Cardiac septum (tissue), 1 donor: ENCODE results near the gene FEZF2. TPM values are rescaled to one million over a fixed set of nuclear protein-coding genes. Genes with fewer than 3 reads are reported as not detected.

Source experiments
- DNase-seq: peaks from one replicate; pipeline ENCODE4 v3.0.0-alpha.2; 2020; ENCODE audit warnings: low spot score
- intact Hi-C: fragments of 100-400 bp; cut with DNase I; formaldehyde crosslinking; loops from one replicate; pipeline ENCODE4 v1.14.0; 2022
- total RNA-seq: library from RNA; stranded (reverse); fragmentation: NEBNext Ultra II Directional; extraction: Animal tissue kit (Norgen Biotek cat#: 25700); gene quantifications from one replicate; pipeline ENCODE4 v1.2.1, GENCODE V29; 2021
- donor health status: DM: no; HTN: no; CAD: no.

The FEZF2 gene
- total RNA-seq, 1 donor from 2014 or later: not detected

DNA sequence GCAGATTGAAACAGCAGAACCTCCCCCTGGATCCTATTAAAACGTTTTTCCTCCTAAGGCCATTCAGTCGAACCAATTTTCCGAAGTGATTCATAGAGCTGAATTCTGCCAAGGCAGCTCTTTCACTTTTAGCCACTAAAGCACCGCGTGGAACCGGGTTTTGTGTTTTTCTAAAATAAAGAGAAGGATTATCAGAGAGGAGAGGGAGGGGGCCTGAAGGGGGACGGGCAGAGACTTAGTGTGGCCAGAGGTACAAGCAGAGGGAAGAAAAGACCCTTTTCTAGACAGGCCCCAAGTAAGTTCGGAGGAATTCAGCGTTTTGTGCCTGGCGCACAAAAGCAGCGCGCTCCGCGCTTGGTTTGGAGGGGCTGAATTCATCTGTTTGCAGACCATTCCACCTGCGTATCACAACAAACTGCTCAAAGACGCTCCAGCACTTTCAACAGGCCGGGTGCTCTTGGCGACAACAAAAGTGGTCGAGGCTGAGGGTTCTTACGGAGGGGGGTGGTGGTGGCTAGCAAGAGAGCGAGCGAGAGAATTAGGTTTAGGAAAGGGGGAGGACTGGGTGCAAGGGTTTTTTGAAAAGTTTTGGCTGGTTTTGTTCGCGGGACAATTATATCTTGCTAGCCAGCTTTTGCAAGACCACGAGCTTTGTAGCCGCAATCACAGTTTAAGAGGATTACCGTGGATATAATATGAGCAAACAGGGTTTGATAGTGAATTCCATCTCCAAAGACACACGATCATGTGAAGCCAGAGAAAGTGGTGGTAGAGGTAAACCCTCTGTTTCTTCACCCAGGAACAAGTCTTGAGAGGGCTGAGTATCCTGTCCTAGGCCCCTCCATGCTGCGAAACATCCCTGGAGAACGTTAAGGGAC lies 1.2 kb upstream of the FEZF2 start:
- intact Hi-C loops: no loop called here
- DNase-seq: no peak

- DNase-seq: no peak
Measured at GRCh38 chr3:62373714-62374333, 474 bp upstream of the FEZF2 start.

DNA sequence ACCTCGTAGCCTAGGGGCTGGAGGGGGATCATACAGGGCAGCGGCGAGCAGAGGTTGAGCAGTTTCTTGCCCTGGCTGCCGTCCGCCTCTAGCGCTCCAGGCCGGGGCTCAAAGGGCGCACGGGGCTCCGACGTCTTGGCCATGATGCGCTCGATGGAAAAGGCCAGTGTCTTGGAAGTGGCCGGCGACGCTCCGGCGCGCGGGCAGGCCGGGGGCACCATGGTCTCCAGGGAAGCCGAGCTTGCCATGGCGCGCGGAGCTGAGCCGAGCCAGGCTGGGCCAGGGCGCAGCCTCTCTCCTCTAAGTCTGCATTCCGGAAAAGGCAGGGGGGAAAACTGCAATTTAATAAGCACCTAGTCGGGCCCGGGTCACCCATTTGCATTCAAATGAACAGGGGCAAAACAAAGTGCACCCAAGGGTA lies 719 bp downstream of the FEZF2 start:
- intact Hi-C loops: no loop called here
- DNase-seq: no peak

More at GRCh38 chr3:62373714-62374333, 474 bp upstream of the FEZF2 start:
- intact Hi-C loops: no loop called here

DNA sequence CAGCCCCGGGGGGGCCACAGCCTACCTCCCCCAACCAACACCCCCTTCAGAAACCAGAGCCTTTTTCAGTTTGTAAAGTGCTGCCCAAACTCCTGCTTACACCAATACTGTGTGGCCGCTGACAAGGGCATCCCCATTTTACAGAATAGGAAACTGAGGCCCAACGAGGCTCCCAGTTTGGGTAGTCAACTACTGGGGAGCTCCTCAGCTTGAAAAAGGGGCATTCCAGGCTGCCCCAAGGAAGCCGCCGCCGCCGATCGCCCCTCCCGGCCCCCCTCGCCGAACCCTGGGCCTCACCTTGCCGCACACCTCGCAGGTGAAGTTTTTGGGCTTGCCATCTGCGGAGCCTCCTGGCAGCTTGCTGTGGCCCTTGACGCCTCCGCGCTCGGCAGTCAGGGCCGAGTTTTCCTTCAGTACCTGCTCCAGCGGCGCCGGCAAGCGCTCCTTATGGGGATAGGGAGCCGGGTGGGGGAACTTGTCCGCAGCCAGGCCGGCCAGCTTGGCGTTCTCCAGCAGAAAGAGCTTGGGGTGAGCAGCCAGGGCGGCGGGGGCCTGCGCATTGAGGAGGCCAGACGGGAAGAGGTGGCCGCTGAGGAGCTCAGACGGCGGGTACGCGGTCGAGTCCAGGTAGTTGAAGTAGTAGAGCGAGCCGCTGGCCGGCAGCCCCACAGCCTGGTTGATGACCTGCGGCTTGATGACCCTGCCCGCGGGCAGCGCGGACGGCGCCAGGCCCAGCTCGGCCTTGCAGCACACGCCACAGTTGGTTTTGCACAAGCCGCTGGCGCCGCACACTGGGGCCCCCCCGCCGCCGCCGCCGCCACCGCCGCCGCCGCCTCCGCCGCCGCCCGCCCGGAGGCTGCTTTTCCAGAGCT lies 1.4 kb downstream of the FEZF2 start:
- no peak for DNase-seq
- intact Hi-C loops: no loop called here

DNA sequence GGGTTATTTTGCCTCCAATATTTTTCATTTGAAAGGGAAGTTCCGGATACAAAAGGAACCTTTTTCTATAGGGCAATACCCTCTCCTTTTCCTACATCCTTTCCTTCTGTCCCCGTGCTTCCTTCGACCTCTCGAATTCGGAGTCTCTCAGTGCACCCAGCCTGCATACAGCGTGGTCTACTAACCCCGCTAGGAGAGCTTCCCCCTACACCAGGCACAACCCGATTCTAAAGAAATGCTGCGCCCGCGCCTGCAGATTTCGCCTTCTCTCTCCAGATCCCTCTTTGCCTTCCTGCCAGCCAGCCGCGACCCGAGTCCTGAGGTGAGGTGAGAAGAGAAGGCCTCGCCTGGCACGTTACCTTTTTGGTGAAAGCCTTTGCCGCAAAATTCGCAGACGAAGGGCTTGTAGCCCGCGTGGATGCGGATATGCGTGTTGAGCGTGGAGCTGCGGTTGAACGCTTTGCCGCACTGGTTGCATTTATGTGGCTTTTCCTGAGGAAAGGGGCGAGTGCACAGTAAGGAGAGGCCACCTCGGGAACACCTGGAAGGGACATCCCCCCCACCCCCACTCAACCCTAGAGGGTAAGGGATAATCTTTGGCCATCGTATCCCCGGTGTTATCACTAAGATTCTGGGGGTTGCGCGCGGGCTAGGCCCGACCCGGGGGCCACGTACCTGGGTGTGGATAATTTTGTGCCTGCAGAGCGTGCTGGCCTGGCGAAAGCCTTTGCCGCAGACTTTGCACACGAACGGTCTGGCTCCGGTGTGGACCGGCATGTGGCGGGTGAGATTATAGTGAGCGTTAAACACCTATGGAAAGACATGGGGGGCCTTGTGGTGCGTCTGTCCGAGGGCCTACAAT lies 2.3 kb downstream of the FEZF2 start:
- no peak for DNase-seq
- intact Hi-C loops: no loop called here

- no peak for DNase-seq
- intact Hi-C loops: no loop called here
Measured at GRCh38 chr3:62370112-62370857, 3.1 kb downstream of the FEZF2 start.

GRCh38 chr3:62369476-62369743 lies 3.9 kb downstream of the FEZF2 start:
- no peak for DNase-seq
- intact Hi-C loops: no loop called here

DNA sequence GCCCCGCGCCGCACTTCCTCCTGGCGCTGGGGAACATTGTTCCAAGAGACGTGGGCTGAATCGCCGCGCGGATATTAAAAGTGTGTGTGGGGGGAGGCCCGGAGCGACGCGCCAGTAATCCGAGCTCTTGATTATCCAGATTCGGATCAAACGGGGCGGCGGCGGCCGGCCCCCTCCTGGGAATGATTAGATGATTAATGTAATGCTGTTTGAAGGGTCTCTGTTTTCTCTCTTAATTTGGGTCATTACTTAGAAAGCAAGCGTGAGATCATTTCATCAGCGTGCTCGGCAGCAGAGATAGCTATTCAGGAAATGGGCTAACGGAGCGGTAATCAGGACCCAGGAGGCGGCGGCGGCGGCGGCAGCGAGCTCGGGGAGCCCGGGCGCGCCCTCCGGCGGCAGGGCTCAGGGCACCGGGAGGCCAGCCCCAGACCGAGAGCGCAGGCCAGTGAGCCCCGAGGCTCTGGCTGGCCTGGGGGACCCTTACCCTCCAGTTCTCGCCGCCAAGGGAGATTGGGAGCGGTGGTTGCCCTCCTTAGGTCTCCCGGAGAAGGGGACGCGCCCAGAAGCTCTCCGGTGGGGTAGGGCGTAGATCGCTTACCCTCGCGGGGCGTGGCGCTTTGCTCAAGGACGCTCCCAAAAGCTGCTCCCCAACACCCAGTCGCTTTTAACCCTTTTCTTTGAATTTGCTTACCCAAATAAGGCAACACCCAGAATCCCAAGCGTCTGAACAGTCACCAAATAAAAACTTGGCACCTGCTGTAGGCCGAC lies 4.5 kb downstream of the FEZF2 start:
- DNase-seq: no peak
- intact Hi-C loops: no loop called here

GRCh38 chr3:62368290-62368704 lies 5.1 kb downstream of the FEZF2 start:
- no peak for DNase-seq
- intact Hi-C loops: no loop called here

GRCh38 chr3:62367763-62368195 lies 5.6 kb downstream of the FEZF2 start:
- intact Hi-C loops: no loop called here
- DNase-seq: no peak

DNA sequence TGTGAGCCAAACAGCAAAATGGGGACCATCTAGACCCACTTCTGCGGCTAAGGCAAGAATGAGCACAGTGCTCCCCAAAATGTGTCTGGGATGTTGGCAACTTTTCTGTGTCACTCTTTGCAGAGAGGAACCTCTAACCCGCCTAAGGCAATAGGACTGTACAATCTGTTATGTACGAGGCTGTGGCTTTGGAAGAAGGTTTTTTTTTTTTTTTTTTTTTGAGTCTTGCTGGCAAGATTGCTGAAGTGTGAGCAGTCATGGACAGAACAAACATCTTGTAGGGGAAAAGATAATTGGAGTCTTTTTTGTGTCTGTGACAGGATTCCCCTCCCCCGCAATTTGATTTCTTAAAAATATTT lies 7.2 kb downstream of the FEZF2 start:
- no peak for DNase-seq

DNA sequence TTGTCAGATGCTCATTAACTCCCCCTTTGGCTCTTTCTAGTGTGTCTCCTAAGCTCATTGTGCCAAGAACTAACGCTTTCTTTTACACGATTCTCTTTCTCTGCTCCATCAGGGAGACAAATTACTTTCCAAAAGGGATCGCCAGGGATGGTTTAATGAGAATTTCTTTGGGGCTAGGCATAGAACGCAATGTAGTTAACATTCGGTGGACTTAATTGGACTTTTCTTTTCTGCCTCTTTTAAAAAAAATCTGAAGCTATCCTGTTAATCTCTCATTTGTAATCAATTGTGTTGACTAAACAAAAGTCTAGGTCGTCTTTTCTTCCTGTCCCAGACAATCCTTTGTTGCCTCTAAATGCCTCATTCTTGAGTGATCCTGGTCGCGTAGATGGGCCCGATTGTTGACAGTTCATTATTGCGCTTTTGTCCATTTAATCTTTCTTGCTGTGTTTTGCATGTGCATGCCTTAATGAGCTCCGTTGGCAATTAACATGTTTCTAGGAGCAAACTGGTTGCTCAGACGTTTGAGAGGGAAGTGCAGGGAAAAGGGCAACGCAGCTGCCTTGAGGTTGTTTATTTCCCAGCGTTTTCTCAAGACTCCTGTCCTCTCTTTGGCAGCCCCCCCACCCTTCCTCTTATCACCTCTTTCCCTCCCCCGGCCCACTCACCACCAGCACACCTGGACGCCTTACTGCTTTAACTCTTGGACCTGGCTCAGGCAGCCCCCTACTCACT lies 7.8 kb downstream of the FEZF2 start:
- DNase-seq: no peak
- intact Hi-C loops: no loop called here

More for the DNA sequence above, 7.2 kb downstream of the FEZF2 start:
- intact Hi-C loops: no loop called here

- intact Hi-C loops: no loop called here
- no peak for DNase-seq
Measured at GRCh38 chr3:62364191-62364590, 9.2 kb downstream of the FEZF2 start.

- intact Hi-C loops: no loop called here
Measured at GRCh38 chr3:62363275-62363674, 10.1 kb downstream of the FEZF2 start.

GRCh38 chr3:62361824-62362223 lies 11.5 kb downstream of the FEZF2 start:
- no peak for DNase-seq
- intact Hi-C loops: no loop called here

More at GRCh38 chr3:62363275-62363674, 10.1 kb downstream of the FEZF2 start:
- DNase-seq: no peak

- intact Hi-C loops: no loop called here
- no peak for DNase-seq
Measured at GRCh38 chr3:62361261-62361660, 12.1 kb downstream of the FEZF2 start.

DNA sequence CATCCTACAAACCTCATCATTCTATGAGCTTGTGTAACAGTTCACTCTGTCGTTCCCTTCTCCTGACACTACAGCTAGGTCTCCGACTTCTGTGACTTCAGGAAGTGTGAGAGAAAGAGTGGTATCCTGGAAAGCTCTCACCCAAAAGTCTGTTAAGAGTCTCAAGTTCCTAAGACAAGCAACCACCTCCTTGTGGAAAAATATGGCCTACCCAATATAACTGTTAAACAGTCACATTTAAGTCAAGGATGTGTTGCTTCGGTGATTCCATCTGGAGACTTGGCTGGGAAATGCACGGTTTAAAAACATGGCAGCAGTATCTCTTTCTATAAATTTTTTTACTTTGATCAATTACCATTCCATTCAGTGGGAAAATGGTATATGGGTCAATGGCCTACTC lies 13.8 kb downstream of the FEZF2 start:
- DNase-seq: no peak

More for the DNA sequence above, 13.8 kb downstream of the FEZF2 start:
- intact Hi-C loops: no loop called here
